ENCODE results near the gene TRMT11. TPM values are rescaled to one million over a fixed set of nuclear protein-coding genes. Genes with fewer than 3 reads are reported as not detected.

TRMT11 gene
- total RNA-seq, 4 donors from 2014 or later: 16.1 to 24.9 (median 18.8) TPM

DNA sequence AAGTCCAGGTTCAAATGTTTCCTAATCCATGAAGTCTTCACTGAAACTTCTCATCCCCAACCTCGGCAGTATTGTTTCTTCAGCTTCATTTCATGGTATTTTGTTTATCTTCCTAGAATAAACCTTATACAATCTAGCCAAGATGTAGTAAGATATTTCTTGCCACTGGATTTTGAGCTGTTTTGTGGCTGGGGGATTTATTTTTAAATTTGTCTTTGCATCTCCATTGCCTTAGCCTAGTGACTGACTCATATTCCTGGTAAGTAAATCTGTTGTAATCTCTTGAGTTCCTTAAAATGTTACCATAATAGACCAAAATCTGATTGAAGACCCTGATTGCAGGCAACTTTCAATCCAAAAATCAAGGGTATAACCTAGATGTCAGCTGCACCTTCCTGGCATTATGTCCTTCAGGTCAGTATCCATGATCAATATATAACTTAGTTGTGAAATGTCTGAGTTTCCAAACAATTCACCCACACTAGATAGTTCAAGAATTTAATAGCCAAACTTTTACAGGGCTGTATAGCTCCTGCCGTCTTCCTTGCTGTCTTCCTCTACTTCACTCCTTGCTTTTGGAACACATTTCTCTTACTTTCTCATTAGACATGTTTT is 4.7 kb upstream of the TRMT11 start:
- peaks cover 7% of the 10 kb centered on the region in 4 donors for H3K4me1 ChIP-seq
- H3K27ac ChIP-seq (replicated peaks in 1 of 4): no peak overlapping the region
- intact Hi-C loops (cut with DNase I): no loop called here
- no peaks in the 10 kb centered on the region for H3K9me3 ChIP-seq
- TF ChIP-seq POLR2A (IDR thresholded peaks at IDR 0.05; ENCODE audit: low read depth) (no peak), EP300 (IDR thresholded peaks at IDR 0.05) (no peak), POLR2AphosphoS5 (IDR thresholded peaks at IDR 0.05) (no peak)
- TF ChIP-seq, protein P1, sequence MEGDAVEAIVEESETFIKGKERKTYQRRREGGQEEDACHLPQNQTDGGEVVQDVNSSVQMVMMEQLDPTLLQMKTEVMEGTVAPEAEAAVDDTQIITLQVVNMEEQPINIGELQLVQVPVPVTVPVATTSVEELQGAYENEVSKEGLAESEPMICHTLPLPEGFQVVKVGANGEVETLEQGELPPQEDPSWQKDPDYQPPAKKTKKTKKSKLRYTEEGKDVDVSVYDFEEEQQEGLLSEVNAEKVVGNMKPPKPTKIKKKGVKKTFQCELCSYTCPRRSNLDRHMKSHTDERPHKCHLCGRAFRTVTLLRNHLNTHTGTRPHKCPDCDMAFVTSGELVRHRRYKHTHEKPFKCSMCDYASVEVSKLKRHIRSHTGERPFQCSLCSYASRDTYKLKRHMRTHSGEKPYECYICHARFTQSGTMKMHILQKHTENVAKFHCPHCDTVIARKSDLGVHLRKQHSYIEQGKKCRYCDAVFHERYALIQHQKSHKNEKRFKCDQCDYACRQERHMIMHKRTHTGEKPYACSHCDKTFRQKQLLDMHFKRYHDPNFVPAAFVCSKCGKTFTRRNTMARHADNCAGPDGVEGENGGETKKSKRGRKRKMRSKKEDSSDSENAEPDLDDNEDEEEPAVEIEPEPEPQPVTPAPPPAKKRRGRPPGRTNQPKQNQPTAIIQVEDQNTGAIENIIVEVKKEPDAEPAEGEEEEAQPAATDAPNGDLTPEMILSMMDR (IDR thresholded peaks at IDR 0.05): no peak
- peaks cover 0 to 21% (median 0%) of the 10 kb centered on the region in 4 donors for H3K36me3 ChIP-seq
- no peak overlapping the region for H3K4me3 ChIP-seq
- DNase-seq (ENCODE audit: extremely low spot score): no peak
- WGBS: 93% methylated on average over 2 of the region's 2 CpGs
- no peaks in the 10 kb centered on the region for H3K27me3 ChIP-seq

DNA sequence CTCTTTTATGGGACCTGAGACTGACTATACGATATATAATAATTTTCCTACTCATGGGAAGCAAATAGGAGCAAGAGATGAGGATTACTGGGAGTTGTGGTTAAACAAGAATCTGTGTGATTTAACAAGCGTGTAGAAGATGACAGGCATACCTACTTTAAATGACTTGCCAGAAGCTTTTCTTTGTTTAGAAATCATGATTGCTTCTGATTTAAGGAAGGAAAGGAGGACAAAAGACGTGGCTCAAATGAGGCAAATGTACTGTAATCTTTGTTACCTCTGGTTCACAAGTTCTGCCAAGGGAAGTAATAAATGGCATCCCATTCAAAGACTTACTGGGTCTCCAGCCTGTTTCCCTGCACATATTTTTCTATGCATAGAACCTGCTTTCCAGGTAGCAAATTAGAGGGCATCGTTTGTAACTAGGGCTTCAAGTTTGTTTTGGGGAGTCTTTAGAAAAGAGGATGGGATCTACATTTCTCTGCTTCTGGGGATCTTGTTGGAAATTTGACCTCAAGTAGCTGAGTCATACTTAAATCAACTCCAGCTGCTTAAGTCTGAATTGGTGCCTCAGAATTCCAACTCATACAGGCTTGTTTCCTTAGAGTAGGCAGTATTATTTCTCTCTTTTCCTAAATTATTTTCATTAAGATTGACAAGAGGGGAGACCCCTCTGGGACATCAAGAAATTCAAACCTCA is 2.9 kb upstream of the TRMT11 start:
- Histone ChIP-seq H3K27ac (replicated peaks in 1 of 4) (no peak overlapping the region), H3K4me1 (peaks cover 7 to 23% (median 18%) of the 10 kb centered on the region in 4 donors), H3K36me3 (peaks cover 0 to 15% (median 0%) of the 10 kb centered on the region in 4 donors), H3K4me3 (no peak overlapping the region), H3K27me3 (no peaks in the 10 kb centered on the region), H3K9me3 (no peaks in the 10 kb centered on the region)
- TF ChIP-seq EP300 (IDR thresholded peaks at IDR 0.05) (no peak), POLR2A (IDR thresholded peaks at IDR 0.05; ENCODE audit: low read depth) (no peak), POLR2AphosphoS5 (IDR thresholded peaks at IDR 0.05) (no peak)
- TF ChIP-seq, protein P1 (IDR thresholded peaks at IDR 0.05): no peak
- WGBS: 60% methylated on average over 4 of the region's 4 CpGs
- intact Hi-C loops (cut with DNase I): no loop called here
- DNase-seq (ENCODE audit: extremely low spot score): no peak

DNA sequence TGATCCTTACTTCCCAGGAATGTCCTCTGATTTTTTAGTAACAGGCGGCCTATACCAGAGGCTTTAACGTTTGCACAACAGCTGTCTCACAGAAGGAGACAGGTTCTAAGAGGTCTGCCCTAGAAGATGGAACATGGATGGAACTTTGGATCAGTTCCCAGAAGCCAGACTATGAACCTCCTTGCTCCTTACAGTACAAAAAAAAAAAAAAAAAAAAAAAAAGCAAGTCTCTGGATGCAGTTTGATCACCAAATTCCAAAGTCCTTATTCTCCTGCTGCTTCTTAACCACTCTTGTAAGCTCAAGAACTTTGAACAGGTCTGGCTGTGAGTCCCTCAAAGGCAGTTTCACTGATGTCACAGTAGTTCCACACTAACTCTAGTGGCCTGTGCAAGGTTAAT is 2.0 kb upstream of the TRMT11 start:
- no peak for TF ChIP-seq EP300 (IDR thresholded peaks at IDR 0.05)
- TF ChIP-seq POLR2AphosphoS5 (IDR thresholded peaks at IDR 0.05): no peak
- TF ChIP-seq, protein P1 (IDR thresholded peaks at IDR 0.05): no peak
- no peak for TF ChIP-seq POLR2A (IDR thresholded peaks at IDR 0.05; ENCODE audit: low read depth)
- no peaks in the 10 kb centered on the region for H3K9me3 ChIP-seq
- H3K27ac ChIP-seq (replicated peaks in 1 of 4): no peak overlapping the region
- peaks cover 0 to 15% (median 0%) of the 10 kb centered on the region in 4 donors for H3K36me3 ChIP-seq
- no peak overlapping the region for H3K4me3 ChIP-seq
- no peaks in the 10 kb centered on the region for H3K27me3 ChIP-seq
- intact Hi-C loops (cut with DNase I): no loop called here
- no peak for DNase-seq (ENCODE audit: extremely low spot score)
- 80% methylated on average over 2 of the region's 2 CpGs for WGBS
- peaks cover 7 to 31% (median 25%) of the 10 kb centered on the region in 4 donors for H3K4me1 ChIP-seq

DNA sequence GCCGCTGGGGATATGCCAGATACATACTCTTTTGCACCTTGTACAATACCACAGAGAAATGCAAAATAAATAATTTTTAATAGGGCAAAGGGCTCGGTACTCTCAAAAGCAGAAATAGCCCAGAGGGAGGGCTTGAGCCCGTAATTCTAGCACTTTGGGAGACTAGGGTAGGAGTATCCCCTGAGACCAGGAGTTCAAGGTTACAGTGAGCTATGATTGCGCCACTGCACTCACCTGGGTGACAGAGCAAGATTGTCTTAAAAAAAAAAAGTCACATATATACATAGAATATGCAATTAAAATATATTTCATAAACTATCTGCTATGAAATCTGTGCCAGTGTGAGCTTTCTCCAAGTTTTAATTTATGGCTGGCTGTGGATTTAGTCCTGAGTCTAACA is 818 bp upstream of the TRMT11 start:
- Histone ChIP-seq H3K36me3 (peaks cover 0 to 15% (median 0%) of the 10 kb centered on the region in 4 donors), H3K9me3 (no peaks in the 10 kb centered on the region), H3K4me3 (peak overlapping the region; percentile 81 to 90 (median 84)), H3K27ac (replicated peaks in 1 of 4) (peak overlapping the region in 3 of 4 donors; percentile 87 to 88 (median 87)), H3K4me1 (peaks cover 7 to 37% (median 33%) of the 10 kb centered on the region in 4 donors), H3K27me3 (no peaks in the 10 kb centered on the region)
- intact Hi-C loops (cut with DNase I): no loop called here
- no peak for DNase-seq (ENCODE audit: extremely low spot score)
- 91% methylated on average over 4 of the region's 4 CpGs for WGBS
- TF ChIP-seq EP300 (IDR thresholded peaks at IDR 0.05): no peak
- TF ChIP-seq POLR2AphosphoS5 (IDR thresholded peaks at IDR 0.05): no peak
- no peak for TF ChIP-seq POLR2A (IDR thresholded peaks at IDR 0.05; ENCODE audit: low read depth)
- TF ChIP-seq, protein P1 (IDR thresholded peaks at IDR 0.05): no peak

Data from esophagus muscularis mucosa (tissue), 4 donors.